HG03520 (cell line): ENCODE data around the gene NAV3.
A peak's percentile ranks its signal among the peaks of the same experiment; 100 is the strongest.

Experiments used
- ATAC-seq: cut with Tn5 transposase; IDR thresholded peaks from one replicate; pipeline ENCODE4 v1.9.1; 2021; ENCODE audit warnings: mild to moderate bottlenecking, moderate library complexity; ENCODE audit not compliant: unreplicated experiment

Gene NAV3

GRCh38 chr12:77979597-77980250 lies 149.0 kb downstream of the NAV3 start:
- no peak for ATAC-seq

- ATAC-seq: no peak
Measured at GRCh38 chr12:77980782-77981181, 150.1 kb downstream of the NAV3 start.

GRCh38 chr12:77983859-77984258 lies 153.2 kb downstream of the NAV3 start:
- no peak for ATAC-seq

GRCh38 chr12:77992760-77993159 lies 162.1 kb downstream of the NAV3 start:
- no peak for ATAC-seq

- ATAC-seq: no peak
Measured at GRCh38 chr12:77993658-77994057, 163.0 kb downstream of the NAV3 start.

GRCh38 chr12:77995436-77996167 lies 164.9 kb downstream of the NAV3 start:
- peak; percentile 94 for ATAC-seq

GRCh38 chr12:77996670-77997069 lies 166.0 kb downstream of the NAV3 start:
- ATAC-seq: no peak

GRCh38 chr12:77998236-77998786 lies 167.6 kb downstream of the NAV3 start:
- no peak for ATAC-seq

GRCh38 chr12:77999074-77999715 lies 168.5 kb downstream of the NAV3 start:
- peak; percentile 60 for ATAC-seq

- no peak for ATAC-seq
Measured at GRCh38 chr12:78002878-78003277, 172.2 kb downstream of the NAV3 start.

GRCh38 chr12:78004249-78005093 lies 173.8 kb downstream of the NAV3 start:
- ATAC-seq: no peak

- ATAC-seq: no peak
Measured at GRCh38 chr12:78005094-78005492, 174.4 kb downstream of the NAV3 start.

GRCh38 chr12:78007173-78007572 lies 176.5 kb downstream of the NAV3 start:
- no peak for ATAC-seq

GRCh38 chr12:78009031-78009430 lies 178.3 kb downstream of the NAV3 start:
- no peak for ATAC-seq

- ATAC-seq: no peak
Measured at GRCh38 chr12:78018171-78018910, 187.6 kb downstream of the NAV3 start.

GRCh38 chr12:78018939-78019338 lies 188.2 kb downstream of the NAV3 start:
- ATAC-seq: no peak

GRCh38 chr12:78028426-78028825 lies 197.7 kb downstream of the NAV3 start:
- ATAC-seq: no peak

- no peak for ATAC-seq
Measured at GRCh38 chr12:78034025-78034424, 203.3 kb downstream of the NAV3 start.

GRCh38 chr12:78035901-78036606 lies 205.4 kb downstream of the NAV3 start:
- ATAC-seq: no peak

GRCh38 chr12:78036874-78037273 lies 206.2 kb downstream of the NAV3 start:
- ATAC-seq: no peak
